K562 (cell line): ENCODE results near the gene ANAPC16. TPM values are rescaled to one million over a fixed set of nuclear protein-coding genes. Genes with fewer than 3 reads are reported as not detected.
A peak's percentile ranks its signal among the peaks of the same experiment; 100 is the strongest.

ENCODE experiments used
- ATAC-seq: fragments of 200-7000 bp; cut with Tn5 transposase; 3 replicates; pipeline ENCODE4 v1.9.1; 2020; ENCODE audit warnings: moderate library complexity
- BruUV-seq: library from RNA; stranded (reverse); fragments of 400-500 nt; replicated peaks from 2 replicates; lab custom pipeline; 2021; lab: Mats Ljungman, UMichigan
- CTCF ChIA-PET: fragments of 300-600 bp; formaldehyde crosslinking; extraction: SDS; loops from one replicate; lab custom pipeline; 2021; ENCODE audit warnings: low intra/inter-chr PET ratio; lab: Yijun Ruan, JAX
- POLR2A ChIA-PET: fragments of 300-600, 350-650 bp; sonication (Branson Sonifier 250); formaldehyde crosslinking; extraction: SDS; loops from one replicate; lab custom pipeline; 2021; ENCODE audit warnings: antibody characterized with exemption, inconsistent platforms; lab: Yijun Ruan, JAX
- DNase-seq, 4 experiments: peaks; one replicate each; pipeline versions ENCODE4 v3.0.0 to v3.0.0-alpha.2; 2011 to 2018; ENCODE audit warnings: low spot score in 3 of 4, mixed read lengths in 3 of 4; ENCODE audit errors: extremely low read depth in 1 of 4
- FAIRE-seq: peaks from 2 replicates; lab custom pipeline; 2011; peaks lifted over from hg19 to GRCh38; lab: Jason Lieb, UNC
- H2AFZ ChIP-seq: 2 replicates; pipeline ENCODE4 v1.6.0; 2011; ENCODE audit warnings: low read depth, low read length, control low read depth, inconsistent platforms
- H3K27ac ChIP-seq: fragments of 200-600 bp; 3 replicates; pipeline ENCODE4 v1.8.0; 2011; ENCODE audit warnings: low read depth, mild to moderate bottlenecking, control low read depth, inconsistent platforms, low read length, moderate library complexity, mixed read lengths; ENCODE audit errors: extremely low read depth
- H3K27me3 ChIP-seq, 2 experiments: fragments of 300-600 bp in 1 of 2; 2 replicates in 1 of 2; 3 replicates in 1 of 2; pipeline versions ENCODE4 v1.6.0 to v1.8.0; 2011; ENCODE audit warnings: inconsistent platforms in 2 of 2, low read length in 2 of 2, mild to moderate bottlenecking in 1 of 2, mixed read lengths in 1 of 2, moderate library complexity in 1 of 2; ENCODE audit not compliant: control insufficient read depth in 2 of 2, insufficient read depth in 2 of 2
- H3K36me3 ChIP-seq: fragments of 300-600 bp; 3 replicates; pipeline ENCODE4 v1.8.0; 2011; ENCODE audit warnings: mild to moderate bottlenecking, low read length, inconsistent platforms; ENCODE audit not compliant: control insufficient read depth, insufficient read depth
- H3K4me1 ChIP-seq, 2 experiments: fragments of 200-600 bp in 1 of 2; replicated peaks in 1 of 2; 2 replicates in 1 of 2; 3 replicates in 1 of 2; pipeline versions ENCODE4 v1.5.1 to v1.8.0; 2011; ENCODE audit warnings: inconsistent platforms in 2 of 2, low read length in 2 of 2, mild to moderate bottlenecking in 1 of 2, mixed read lengths in 1 of 2, moderate library complexity in 1 of 2; ENCODE audit not compliant: control insufficient read depth in 2 of 2, insufficient read depth in 2 of 2
- H3K4me2 ChIP-seq: 2 replicates; pipeline ENCODE4 v1.6.1; 2011; ENCODE audit warnings: low read length, control low read depth, inconsistent platforms, mixed read lengths; ENCODE audit not compliant: insufficient read depth
- H3K4me3 ChIP-seq: fragments of 200-600 bp; sonication (generic), shearing (Covaris generic); 2 replicates; pipeline ENCODE4 v1.5.1; 2016; ENCODE audit warnings: control low read depth, inconsistent platforms
- H3K79me2 ChIP-seq: fragments of 200-600 bp; 3 replicates; pipeline ENCODE4 v1.8.0; 2011; ENCODE audit warnings: low read length, inconsistent platforms; ENCODE audit not compliant: control insufficient read depth, insufficient read depth
- H3K9ac ChIP-seq, 2 experiments: 2 replicates each; pipeline versions ENCODE4 v1.6.0 to v1.6.1; 2011; ENCODE audit warnings: low read depth in 2 of 2, low read length in 2 of 2, control low read depth in 1 of 2, inconsistent platforms in 1 of 2, mild to moderate bottlenecking in 1 of 2, mixed read lengths in 1 of 2; ENCODE audit not compliant: insufficient read depth in 1 of 2
- H3K9me1 ChIP-seq: one replicate; pipeline ENCODE4 v1.6.0; 2011; ENCODE audit warnings: inconsistent platforms, mild to moderate bottlenecking, low read length, moderate library complexity; ENCODE audit not compliant: control insufficient read depth, insufficient read depth
- H3K9me3 ChIP-seq: replicated peaks from 2 replicates; pipeline ENCODE4 v1.5.1; 2011; ENCODE audit warnings: low read depth, low read length, inconsistent platforms; ENCODE audit not compliant: control insufficient read depth, insufficient read depth
- H4K20me1 ChIP-seq: replicated peaks from 2 replicates; pipeline ENCODE4 v1.6.1; 2011; ENCODE audit warnings: low read length, inconsistent platforms, mixed read lengths; ENCODE audit not compliant: control insufficient read depth, insufficient read depth
- C11orf30 ChIP-seq: fragments of 450-650 bp; IDR thresholded peaks from 2 replicates; pipeline ENCODE4 v1.6.1; 2016; ENCODE audit warnings: low read depth, mild to moderate bottlenecking
- EP400 ChIP-seq: fragments of 450-650 bp; IDR thresholded peaks from 2 replicates; pipeline ENCODE4 v1.6.1; 2017; ENCODE audit warnings: antibody characterized with exemption, mild to moderate bottlenecking, moderate library complexity
- GTF2E2 ChIP-seq: fragments of 200-800 bp; sonication (Bioruptor generic); IDR thresholded peaks from 2 replicates; pipeline ENCODE4 v1.6.1; 2016; ENCODE audit warnings: missing genetic modification characterization, missing compliant biosample characterization
- HDAC2 ChIP-seq: fragments of 450-650 bp; IDR thresholded peaks from 2 replicates; pipeline ENCODE4 v1.6.1; 2016; ENCODE audit warnings: mild to moderate bottlenecking
- HDGF ChIP-seq: fragments of 450-650 bp; IDR thresholded peaks from 2 replicates; pipeline ENCODE4 v1.6.1; 2016
- KAT2B ChIP-seq: IDR thresholded peaks from one replicate; pipeline ENCODE4 v1.6.1; 2012; ENCODE audit warnings: low read depth, mild to moderate bottlenecking, control low read depth, inconsistent platforms, low read length, moderate library complexity
- MAFF ChIP-seq: IDR thresholded peaks from 2 replicates; pipeline ENCODE4 v1.6.1; 2012; ENCODE audit warnings: low read length, improper control_type of control experiment
- MAFG ChIP-seq: fragments of 450-650 bp; conservative IDR thresholded peaks from 2 replicates; pipeline ENCODE4 v1.6.1; 2016; ENCODE audit warnings: missing genetic modification characterization, missing compliant biosample characterization
- MAFK ChIP-seq: IDR thresholded peaks from 2 replicates; pipeline ENCODE4 v1.6.1; 2011; ENCODE audit warnings: low read length, improper control_type of control experiment
- SMARCA4 ChIP-seq: fragments of 450-650 bp; IDR thresholded peaks from 2 replicates; pipeline ENCODE4 v1.6.1; 2016
- WHSC1 ChIP-seq: IDR thresholded peaks from one replicate; pipeline ENCODE4 v1.6.1; 2012; ENCODE audit warnings: low read length, control low read depth, inconsistent platforms
- ZFX ChIP-seq: sonication (generic); formaldehyde crosslinking; IDR thresholded peaks from 2 replicates; pipeline ENCODE4 v1.8.0; 2022; ENCODE audit warnings: mild to moderate bottlenecking, missing genetic modification reagents, moderate library complexity
- ZNF311 ChIP-seq: fragments of 250-450 bp; sonication (Bioruptor Pico); IDR thresholded peaks from 2 replicates; pipeline ENCODE4 v1.4.0; 2020; ENCODE audit warnings: mild to moderate bottlenecking, moderate library complexity
- ZNF316 ChIP-seq: fragments of 450-650 bp; IDR thresholded peaks from 2 replicates; pipeline ENCODE4 v1.6.1; 2016
- WGBS: fragments of 100-300 bp; shearing (Covaris generic); methylation state at CpG from one replicate; pipeline ENCODE4 v1.1.6; 2016; ENCODE audit warnings: low coverage, mixed read lengths; ENCODE audit not compliant: insufficient coverage; ENCODE audit errors: missing lambda C conversion rate; 5-methylcytosine and 5-hydroxymethylcytosine counted together
- in situ Hi-C: fragments of 300-500 bp; cut with MboI; formaldehyde crosslinking; loops from 4 replicates; pipeline ENCODE4 v1.15.0; 2018; ENCODE audit warnings: inconsistent platforms, mixed read lengths
- intact Hi-C: fragments of 100-400 bp; cut with micrococcal nuclease; formaldehyde crosslinking; loops from 2 replicates; pipeline ENCODE4 v1.14.2; 2022
- polyA plus RNA-seq, 8 experiments: library from polyadenylated mRNA; depleted of rRNA in 4 of 8; stranded (reverse) in 5 of 8; unstranded in 3 of 8; fragments of >200 nt; fragmentation: Nextera tagmentation in 2 of 8; fragmentation: Illumina TruSeq in 1 of 8; extraction: Ambion mirVana in 2 of 8; extraction: Trizol in 1 of 8; gene quantifications; 2 replicates each; pipeline versions ENCODE4 v1.2.1 to v1.2.3, GENCODE V29; 2011 to 2014; ENCODE audit warnings: inconsistent platforms in 1 of 8, missing spikeins in 1 of 8
- total RNA-seq, 7 experiments: library from RNA; depleted of rRNA in 6 of 7; stranded (reverse); fragments of >200 nt in 6 of 7; fragmentation: Illumina TruSeq in 2 of 7; extraction: Trizol in 2 of 7; gene quantifications; 2 replicates each; pipeline versions ENCODE4 v1.2.1 to v1.2.3, GENCODE V29; 2011 to 2021; ENCODE audit warnings: low replicate concordance in 1 of 7
- TF ChIP-seq, protein P1 (sequence below): IDR thresholded peaks from 2 replicates; pipeline ENCODE4 v1.6.1; 2016; ENCODE audit warnings: missing genetic modification characterization, missing compliant biosample characterization
- TF ChIP-seq, protein P2 (sequence below), 3 experiments: fragments of 200-800 bp in 1 of 3; fragments of 250-450 bp in 1 of 3; fragments of 450-650 bp in 1 of 3; sonication (Bioruptor Pico) in 1 of 3; sonication (Bioruptor generic) in 1 of 3; formaldehyde crosslinking in 1 of 3; IDR thresholded peaks; 2 replicates each; pipeline versions ENCODE4 v1.6.1 to v1.8.0; 2016 to 2022; ENCODE audit warnings: mild to moderate bottlenecking in 2 of 3, missing genetic modification characterization in 2 of 3, missing compliant biosample characterization in 1 of 3, moderate library complexity in 1 of 3

The ANAPC16 gene
- total and polyA plus RNA-seq, 9 of the 15 experiments (the other 6 are each of a cell fraction or from before 2014, with no cell fraction given), result 42.6 to 208 (median 108) TPM

DNA sequence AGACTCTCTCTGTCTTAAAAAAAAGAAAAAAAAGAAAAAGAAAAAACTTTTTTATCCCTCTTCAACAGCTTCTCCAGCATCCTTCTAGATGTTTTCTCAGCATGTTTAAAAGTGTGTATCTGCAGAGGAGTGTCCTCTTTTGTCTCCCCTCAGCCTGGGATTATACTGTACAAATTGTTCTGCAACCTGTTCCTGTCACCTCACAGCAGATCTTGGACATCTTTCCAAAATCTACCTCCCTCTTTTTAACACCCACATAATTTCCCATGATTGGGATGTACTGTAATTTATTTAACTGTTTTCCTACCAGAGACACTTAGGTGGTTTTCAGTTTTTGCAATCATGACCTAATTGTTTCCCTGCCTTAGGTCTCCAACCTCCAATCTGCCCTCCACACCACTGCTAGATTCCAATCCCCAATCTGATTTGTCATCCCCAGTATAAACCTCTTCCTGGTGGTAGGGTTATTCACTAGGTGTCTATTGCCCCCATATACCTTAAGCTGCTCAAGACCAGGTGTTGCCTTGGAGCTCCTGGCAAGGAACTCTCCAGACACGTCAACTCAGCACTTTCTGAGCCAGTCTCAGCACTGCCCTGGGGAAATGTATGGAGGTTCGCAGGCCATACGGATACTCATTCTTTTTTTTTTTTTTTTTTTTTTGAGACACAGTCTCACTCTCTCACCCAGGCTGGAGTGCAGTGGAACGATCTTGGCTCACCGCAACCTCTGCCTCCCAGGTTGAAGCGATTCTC, 40.3 kb downstream of the ANAPC16 start:
- Histone ChIP-seq H3K27ac (no peak overlapping the region), H3K27me3 (no peaks in the 10 kb centered on the region), H3K79me2 (no peaks in the 10 kb centered on the region), H3K9me1 (no peaks in the 10 kb centered on the region), H3K36me3 (no peaks in the 10 kb centered on the region), H2AFZ (no peak overlapping the region), H4K20me1 (no peaks in the 10 kb centered on the region), H3K9me3 (no peaks in the 10 kb centered on the region), H3K4me2 (no peak overlapping the region), H3K4me1 (peaks cover 32 to 48% of the 10 kb centered on the region in 2 experiments), H3K4me3 (no peak overlapping the region), H3K9ac (no peak overlapping the region)
- 93% methylated on average over 6 of the region's 6 CpGs for WGBS
- ATAC-seq (no peak), FAIRE-seq (no peak), DNase-seq (no peak)
- TF ChIP-seq HDAC2 (no peak), WHSC1 (no peak), C11orf30 (peak; percentile 93), MAFF (peak; percentile 76), KAT2B (no peak), GTF2E2 (tag) (peak; percentile 28; the same call in 1 of the 2 replicates), SMARCA4 (no peak), ZNF316 (peak; percentile 97), ZNF311 (CRISPR knock-in tag) (no peak), ZFX (CRISPR knock-in tag) (peak; percentile 23; the same call in 1 of the 2 replicates), MAFK (peak; percentile 79), EP400 (no peak), MAFG (tag) (peak; percentile 83), HDGF (0 out of 2 replicates have a peak, but pooled peaks have one; percentile 20)
- TF ChIP-seq, protein P1, sequence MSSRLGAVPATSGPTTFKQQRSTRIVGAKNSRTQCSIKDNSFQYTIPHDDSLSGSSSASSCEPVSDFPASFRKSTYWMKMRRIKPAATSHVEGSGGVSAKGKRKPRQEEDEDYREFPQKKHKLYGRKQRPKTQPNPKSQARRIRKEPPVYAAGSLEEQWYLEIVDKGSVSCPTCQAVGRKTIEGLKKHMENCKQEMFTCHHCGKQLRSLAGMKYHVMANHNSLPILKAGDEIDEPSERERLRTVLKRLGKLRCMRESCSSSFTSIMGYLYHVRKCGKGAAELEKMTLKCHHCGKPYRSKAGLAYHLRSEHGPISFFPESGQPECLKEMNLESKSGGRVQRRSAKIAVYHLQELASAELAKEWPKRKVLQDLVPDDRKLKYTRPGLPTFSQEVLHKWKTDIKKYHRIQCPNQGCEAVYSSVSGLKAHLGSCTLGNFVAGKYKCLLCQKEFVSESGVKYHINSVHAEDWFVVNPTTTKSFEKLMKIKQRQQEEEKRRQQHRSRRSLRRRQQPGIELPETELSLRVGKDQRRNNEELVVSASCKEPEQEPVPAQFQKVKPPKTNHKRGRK (tag), result peak; percentile 29; the same call in 1 of the 2 replicates
- TF ChIP-seq, protein P2, sequence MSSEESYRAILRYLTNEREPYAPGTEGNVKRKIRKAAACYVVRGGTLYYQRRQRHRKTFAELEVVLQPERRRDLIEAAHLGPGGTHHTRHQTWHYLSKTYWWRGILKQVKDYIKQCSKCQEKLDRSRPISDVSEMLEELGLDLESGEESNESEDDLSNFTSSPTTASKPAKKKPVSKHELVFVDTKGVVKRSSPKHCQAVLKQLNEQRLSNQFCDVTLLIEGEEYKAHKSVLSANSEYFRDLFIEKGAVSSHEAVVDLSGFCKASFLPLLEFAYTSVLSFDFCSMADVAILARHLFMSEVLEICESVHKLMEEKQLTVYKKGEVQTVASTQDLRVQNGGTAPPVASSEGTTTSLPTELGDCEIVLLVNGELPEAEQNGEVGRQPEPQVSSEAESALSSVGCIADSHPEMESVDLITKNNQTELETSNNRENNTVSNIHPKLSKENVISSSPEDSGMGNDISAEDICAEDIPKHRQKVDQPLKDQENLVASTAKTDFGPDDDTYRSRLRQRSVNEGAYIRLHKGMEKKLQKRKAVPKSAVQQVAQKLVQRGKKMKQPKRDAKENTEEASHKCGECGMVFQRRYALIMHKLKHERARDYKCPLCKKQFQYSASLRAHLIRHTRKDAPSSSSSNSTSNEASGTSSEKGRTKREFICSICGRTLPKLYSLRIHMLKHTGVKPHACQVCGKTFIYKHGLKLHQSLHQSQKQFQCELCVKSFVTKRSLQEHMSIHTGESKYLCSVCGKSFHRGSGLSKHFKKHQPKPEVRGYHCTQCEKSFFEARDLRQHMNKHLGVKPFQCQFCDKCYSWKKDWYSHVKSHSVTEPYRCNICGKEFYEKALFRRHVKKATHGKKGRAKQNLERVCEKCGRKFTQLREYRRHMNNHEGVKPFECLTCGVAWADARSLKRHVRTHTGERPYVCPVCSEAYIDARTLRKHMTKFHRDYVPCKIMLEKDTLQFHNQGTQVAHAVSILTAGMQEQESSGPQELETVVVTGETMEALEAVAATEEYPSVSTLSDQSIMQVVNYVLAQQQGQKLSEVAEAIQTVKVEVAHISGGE (CRISPR knock-in tag; IDR thresholded peaks at IDR 0.05), result 0 out of 6 replicates have a peak, but pooled peaks of 1 of the 3 experiments have one; percentile 1
- in situ Hi-C loops, result no loop called here
- ChIA-PET POLR2A (interaction anchor here (2.5 to 15.0 kb wide), 2 partner anchors 19 to 66 kb away, joined by 16 to 277 read pairs; partner anchors contain the start of gene DDIT4), CTCF (interaction anchor here (1.6 kb wide), 1 partner anchor 81 kb away, joined by 7 read pairs; no protein-coding TSS in a partner anchor)
- BruUV-seq, result no TSS peak
- intact Hi-C loops, result no loop called here
